DND-41 (cell line): ENCODE results near the gene HDAC10.

ENCODE experiments used
- EZH2 ChIP-seq: IDR thresholded peaks from 3 replicates; pipeline ENCODE4 v1.6.1; 2012; ENCODE audit warnings: borderline replicate concordance, low read depth, mild to moderate bottlenecking, moderate library complexity, low read length, inconsistent platforms; ENCODE audit not compliant: severe bottlenecking
- TF ChIP-seq, protein P1 (sequence below): IDR thresholded peaks from 2 replicates; pipeline ENCODE4 v1.5.1; 2012; ENCODE audit warnings: borderline replicate concordance, low read length, moderate library complexity, mild to moderate bottlenecking; ENCODE audit not compliant: poor library complexity, severe bottlenecking; ENCODE audit errors: extremely low read depth

DNA sequence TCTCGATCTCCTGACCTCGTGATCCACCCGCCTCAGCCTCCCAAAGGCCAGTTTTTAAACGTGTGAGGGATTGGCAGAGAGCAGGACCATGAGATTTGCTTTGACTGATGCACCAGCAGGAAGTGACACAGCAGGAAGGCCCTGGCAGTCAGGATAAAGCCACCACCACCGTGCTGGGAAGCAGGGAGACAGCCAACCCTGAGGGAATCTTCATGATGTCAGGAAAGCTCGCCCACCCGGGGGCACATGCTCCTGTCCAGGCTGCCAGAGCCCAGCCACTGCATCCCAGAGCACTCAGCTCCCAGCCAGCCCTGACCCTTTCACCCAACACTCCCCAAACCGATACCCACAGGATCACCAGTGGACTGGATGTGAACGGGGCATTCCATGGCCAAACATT lies 12.3 kb downstream of the HDAC10 start:
- TF ChIP-seq, protein P1, sequence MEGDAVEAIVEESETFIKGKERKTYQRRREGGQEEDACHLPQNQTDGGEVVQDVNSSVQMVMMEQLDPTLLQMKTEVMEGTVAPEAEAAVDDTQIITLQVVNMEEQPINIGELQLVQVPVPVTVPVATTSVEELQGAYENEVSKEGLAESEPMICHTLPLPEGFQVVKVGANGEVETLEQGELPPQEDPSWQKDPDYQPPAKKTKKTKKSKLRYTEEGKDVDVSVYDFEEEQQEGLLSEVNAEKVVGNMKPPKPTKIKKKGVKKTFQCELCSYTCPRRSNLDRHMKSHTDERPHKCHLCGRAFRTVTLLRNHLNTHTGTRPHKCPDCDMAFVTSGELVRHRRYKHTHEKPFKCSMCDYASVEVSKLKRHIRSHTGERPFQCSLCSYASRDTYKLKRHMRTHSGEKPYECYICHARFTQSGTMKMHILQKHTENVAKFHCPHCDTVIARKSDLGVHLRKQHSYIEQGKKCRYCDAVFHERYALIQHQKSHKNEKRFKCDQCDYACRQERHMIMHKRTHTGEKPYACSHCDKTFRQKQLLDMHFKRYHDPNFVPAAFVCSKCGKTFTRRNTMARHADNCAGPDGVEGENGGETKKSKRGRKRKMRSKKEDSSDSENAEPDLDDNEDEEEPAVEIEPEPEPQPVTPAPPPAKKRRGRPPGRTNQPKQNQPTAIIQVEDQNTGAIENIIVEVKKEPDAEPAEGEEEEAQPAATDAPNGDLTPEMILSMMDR, result no peak
- TF ChIP-seq EZH2, result no peak
